Measurements from ENCODE around the gene STXBP6. TPM values are rescaled to one million over a fixed set of nuclear protein-coding genes. Genes with fewer than 3 reads are reported as not detected.

Gene STXBP6
- total and polyA plus RNA-seq, 2 of the 13 experiments (the other 11 are each of a cell fraction or from before 2014, with no cell fraction given) = 35.3 to 42.8 TPM

- H3K27ac ChIP-seq (ENCODE audit: extremely low read length, insufficient read depth, low read length) = peak overlapping the region; percentile 86
- in situ Hi-C loops (cut with HindIII; ENCODE audit: extremely low pct_ligation_motif_present, low pct_unique_long_range_greater_than_20kb) = no loop called here
- DNase-seq (ENCODE audit: low spot score) = peak; percentile 100
- TF ChIP-seq NR2F1 (CRISPR knock-in tag; IDR thresholded peaks at IDR 0.05) (peak; percentile 50 to 55; a peak in 2 of 4 replicates), ZBTB34 (CRISPR knock-in tag; IDR thresholded peaks at IDR 0.05) (peak; percentile 98), ZBTB40 (IDR thresholded peaks at IDR 0.05) (no peak), ZBTB40 (CRISPR knock-in tag; IDR thresholded peaks at IDR 0.05) (peak; percentile 53; the same call in 1 of the 2 replicates), ZNF484 (CRISPR knock-in tag; IDR thresholded peaks at IDR 0.05; ENCODE audit: borderline replicate concordance, low read depth) (no peak; the same call in 1 of the 2 replicates), NCOA5 (CRISPR knock-in tag; IDR thresholded peaks at IDR 0.05) (no peak), ZSCAN29 (CRISPR knock-in tag; conservative IDR thresholded peaks at IDR 0.05) (0 out of 2 replicates have a peak, but pooled peaks have one; percentile 13), CREB3 (CRISPR knock-in tag; IDR thresholded peaks at IDR 0.05) (no peak)
Measured at GRCh38 chr14:24816011-24816928, 233.7 kb downstream of the STXBP6 start.

More at GRCh38 chr14:24816011-24816928, 233.7 kb downstream of the STXBP6 start:
- CTCF ChIA-PET (ENCODE audit: low intra/inter-chr PET ratio, low total read pairs) = interaction anchor here (1.2 to 3.5 kb wide), 3 partner anchors 10 to 317 kb away, joined by 3 to 13 read pairs (median 6); no protein-coding TSS in a partner anchor
- H4K20me1 ChIP-seq (ENCODE audit: insufficient read depth, low read length) = no peaks in the 10 kb centered on the region
- POLR2A ChIA-PET = interaction anchor here (0.6 to 10.7 kb wide), 17 partner anchors 10 to 722 kb away, joined by 3 to 380 read pairs (median 4); partner anchors contain the start of genes PCK2, SDR39U1 and STXBP6
- H3K9me3 ChIP-seq (ENCODE audit: low read length) = no peaks in the 10 kb centered on the region
- peaks cover 0 to 1% of the 10 kb centered on the region in 2 experiments; a peak in 2 of 5 replicates for H3K36me3 ChIP-seq (replicated peaks in 1 of 2; ENCODE audit: control insufficient read depth in 1 of 2, insufficient read depth in 2 of 2, low read length in 2 of 2)
- no TSS peak for BruUV-seq (replicated peaks)
- H3K4me1 ChIP-seq (ENCODE audit: insufficient read depth, low read length) = peaks cover 76% of the 10 kb centered on the region
- H3K4me2 ChIP-seq (ENCODE audit: low read depth, low read length) = peak overlapping the region; percentile 88
- 19% methylated on average over 5 of the region's 5 CpGs for WGBS (ENCODE audit: low lambda C conversion rate)
- H3K27me3 ChIP-seq (ENCODE audit: control insufficient read depth in 1 of 2, insufficient read depth in 2 of 2, low read length in 2 of 2) = no peaks in the 10 kb centered on the region
- no peaks in the 10 kb centered on the region for H3K79me2 ChIP-seq (ENCODE audit: insufficient read depth, low read length)
- ATAC-seq (peak; percentile 80), FAIRE-seq (peak; percentile 90)
- intact Hi-C loops (cut with micrococcal nuclease; ENCODE audit: unreplicated experiment) = loop anchor here (2.0 kb wide), 3 partner anchors 59 to 93 kb away; no protein-coding TSS in a partner anchor
- peak overlapping the region; percentile 67 for H3K9ac ChIP-seq (ENCODE audit: insufficient read depth, low read depth, low read length)
- H3K4me3 ChIP-seq (replicated peaks in 1 of 3; ENCODE audit: insufficient read depth in 1 of 3, low read depth in 2 of 3, low read length in 3 of 3) = peak overlapping the region; percentile 2 to 56 (median 35); a peak in 5 of 6 replicates
- H2AFZ ChIP-seq (ENCODE audit: low read length) = peak overlapping the region; percentile 23

Data from HepG2 (cell line).